H1 (cell line): Measurements from ENCODE around the gene GTPBP1.

Source experiments
- MAX ChIP-seq: IDR thresholded peaks from 2 replicates; pipeline ENCODE4 v1.6.1; 2012; ENCODE audit warnings: inconsistent platforms
- POLR2A ChIP-seq, 2 experiments: IDR thresholded peaks; 1 replicate in 1 of 2; 2 replicates in 1 of 2; pipeline ENCODE4 v1.6.1; 2011; ENCODE audit warnings: low read depth in 2 of 2, low read length in 2 of 2, mild to moderate bottlenecking in 2 of 2; ENCODE audit errors: control extremely low read depth in 1 of 2
- USF2 ChIP-seq: IDR thresholded peaks from 2 replicates; pipeline ENCODE4 v1.6.1; 2011; ENCODE audit warnings: low read length, improper control_type of control experiment

DNA sequence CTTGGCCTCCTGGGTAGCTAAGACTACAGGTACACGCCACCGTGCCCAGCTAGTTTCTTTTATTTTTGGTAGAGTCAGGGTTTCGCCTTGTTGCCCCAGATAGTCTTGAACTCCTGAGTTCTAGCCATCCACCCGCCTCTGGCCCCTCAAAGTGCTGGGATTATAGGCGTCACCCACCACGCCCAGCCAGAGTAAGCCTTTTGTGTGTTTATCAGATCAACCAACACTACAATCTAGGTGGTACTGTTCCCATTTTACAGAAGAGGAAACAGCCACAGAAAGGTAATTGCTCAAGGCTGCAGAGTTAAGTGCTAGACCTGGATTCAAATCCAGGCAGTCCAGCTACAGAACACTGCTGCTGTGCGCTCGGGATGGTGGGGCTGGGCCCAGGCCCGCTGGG, 20.8 kb upstream of the GTPBP1 start:
- TF ChIP-seq POLR2A (IDR thresholded peaks at IDR 0.05; ENCODE audit: control extremely low read depth in 1 of 2, low read depth in 2 of 2, low read length in 2 of 2) = no peak
- no peak for TF ChIP-seq MAX
- no peak for TF ChIP-seq USF2
